ENCODE data around the gene PCDHA8. TPM values are rescaled to one million over a fixed set of nuclear protein-coding genes. Genes with fewer than 3 reads are reported as not detected.
A peak's percentile ranks its signal among the peaks of the same experiment; 100 is the strongest.
"Not testable (repeated sequence)": the region's sequence is repeated elsewhere in the genome, so short reads cannot be mapped to it uniquely, and the experiment has no call there.

The PCDHA8 gene
- total and polyA plus RNA-seq, 10 of the 15 experiments (the other 5 are each of a cell fraction or from before 2014, with no cell fraction given) = not detected

DNA sequence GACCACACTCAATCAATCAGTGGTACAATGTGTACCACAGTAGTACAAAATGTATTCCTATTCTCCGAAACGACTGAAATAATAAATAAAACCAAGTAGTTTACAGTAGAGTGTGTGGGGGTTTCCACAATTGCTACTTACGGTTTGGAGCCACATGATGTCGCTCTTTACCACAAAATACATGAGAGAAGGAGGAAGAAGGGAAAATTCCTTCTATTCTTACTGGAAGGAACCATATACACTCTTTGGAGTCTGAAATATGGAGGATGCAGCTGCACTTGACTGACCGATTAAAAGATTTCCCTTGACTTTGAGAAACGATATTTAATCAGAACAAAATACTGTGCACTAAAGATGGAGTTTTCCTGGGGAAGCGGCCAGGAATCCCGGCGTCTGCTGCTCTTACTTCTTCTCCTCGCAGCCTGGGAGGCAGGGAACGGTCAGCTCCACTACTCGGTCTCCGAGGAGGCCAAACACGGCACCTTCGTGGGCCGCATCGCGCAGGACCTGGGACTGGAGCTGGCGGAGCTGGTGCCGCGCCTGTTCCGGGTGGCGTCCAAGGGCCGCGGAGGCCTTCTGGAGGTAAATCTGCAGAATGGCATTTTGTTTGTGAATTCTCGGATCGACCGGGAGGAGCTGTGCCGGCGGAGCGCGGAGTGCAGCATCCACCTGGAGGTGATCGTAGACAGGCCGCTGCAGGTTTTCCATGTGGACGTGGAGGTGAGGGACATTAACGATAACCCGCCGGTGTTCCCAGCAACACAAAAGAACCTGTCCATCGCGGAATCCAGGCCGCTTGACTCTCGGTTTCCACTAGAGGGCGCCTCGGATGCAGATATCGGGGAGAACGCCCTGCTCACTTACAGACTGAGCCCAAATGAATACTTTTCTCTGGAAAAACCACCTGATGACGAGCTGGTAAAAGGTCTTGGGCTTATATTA, 33.9 kb upstream of the PCDHA8 start, which contains the start of gene PCDHA4:
Gene PCDHA4 (plus strand): TSS at position 235 of the 942 bp plus-strand sequence.
- ChIA-PET RAD21 (ENCODE audit: unreplicated experiment) (no interaction called here), POLR2A (no interaction called here)

DNA sequence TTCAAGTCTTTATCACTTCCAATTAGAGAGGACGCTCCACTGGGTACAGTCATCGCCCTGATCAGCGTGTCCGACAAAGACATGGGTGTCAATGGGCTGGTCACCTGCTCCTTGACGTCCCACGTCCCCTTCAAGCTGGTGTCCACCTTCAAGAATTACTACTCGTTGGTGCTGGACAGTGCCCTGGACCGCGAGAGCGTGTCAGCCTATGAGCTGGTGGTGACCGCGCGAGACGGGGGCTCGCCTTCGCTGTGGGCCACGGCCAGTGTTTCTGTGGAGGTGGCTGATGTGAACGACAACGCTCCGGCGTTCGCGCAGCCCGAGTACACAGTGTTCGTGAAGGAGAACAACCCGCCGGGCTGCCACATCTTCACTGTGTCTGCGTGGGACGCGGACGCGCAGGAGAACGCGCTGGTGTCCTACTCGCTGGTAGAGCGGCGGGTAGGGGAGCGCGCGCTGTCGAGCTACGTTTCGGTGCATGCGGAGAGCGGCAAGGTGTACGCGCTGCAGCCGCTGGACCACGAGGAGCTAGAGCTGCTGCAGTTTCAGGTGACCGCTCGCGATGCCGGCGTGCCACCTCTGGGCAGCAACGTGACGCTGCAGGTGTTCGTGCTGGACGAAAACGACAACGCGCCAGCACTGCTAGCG, 32.6 kb upstream of the PCDHA8 start:
- POLR2A ChIA-PET = not testable (repeated sequence)

More for the DNA sequence above, 33.9 kb upstream of the PCDHA8 start, which contains the start of gene PCDHA4:
- H3K27ac ChIP-seq (ENCODE audit: control insufficient read depth, insufficient read depth) = no peak within 1 kb of the TSS
- no peak within 1 kb of the TSS for H3K9ac ChIP-seq (ENCODE audit: control insufficient read depth, insufficient read depth, low read length)
- no peak within 1 kb of the TSS for H3K4me2 ChIP-seq (ENCODE audit: control insufficient read depth, insufficient read depth)
- in situ Hi-C loops (cut with MboI) = loop anchor here (25.0 kb wide), 1 partner anchor 755 kb away; no protein-coding TSS in a partner anchor
- FAIRE-seq = no peak
- H3K79me2 ChIP-seq (ENCODE audit: control insufficient read depth, insufficient read depth, low read length) = no peaks in the 10 kb centered on the region
- intact Hi-C loops (cut with micrococcal nuclease; ENCODE audit: unreplicated experiment) = no loop called here
- no peaks in the 10 kb centered on the region for H3K36me3 ChIP-seq (ENCODE audit: control insufficient read depth in 2 of 2, insufficient read depth in 2 of 2, low read length in 1 of 2)
- no peaks in the 10 kb centered on the region for H4K20me1 ChIP-seq (ENCODE audit: control insufficient read depth, insufficient read depth)
- no peaks in the 10 kb centered on the region for H3K27me3 ChIP-seq (replicated peaks in 1 of 2; ENCODE audit: control insufficient read depth in 2 of 2, insufficient read depth in 2 of 2, low read length in 1 of 2)
- BruUV-seq (replicated peaks) = no TSS peak
- no peak for ATAC-seq
- H3K9me3 ChIP-seq (replicated peaks; ENCODE audit: control insufficient read depth, insufficient read depth, low read length) = no peaks in the 10 kb centered on the region; the same call in 2 of the 3 replicates
- 52% methylated on average over 32 of the region's 47 CpGs for WGBS (ENCODE audit: insufficient coverage, insufficient replicate concordance, low lambda C conversion rate, missing lambda C conversion rate)
- H3K4me1 ChIP-seq (ENCODE audit: control insufficient read depth, insufficient read depth, low read length) = no peaks in the 10 kb centered on the region
- TF ChIP-seq POLR2AphosphoS5 (IDR thresholded peaks at IDR 0.05; ENCODE audit: low read length) = no peak
- TF ChIP-seq, protein P1, sequence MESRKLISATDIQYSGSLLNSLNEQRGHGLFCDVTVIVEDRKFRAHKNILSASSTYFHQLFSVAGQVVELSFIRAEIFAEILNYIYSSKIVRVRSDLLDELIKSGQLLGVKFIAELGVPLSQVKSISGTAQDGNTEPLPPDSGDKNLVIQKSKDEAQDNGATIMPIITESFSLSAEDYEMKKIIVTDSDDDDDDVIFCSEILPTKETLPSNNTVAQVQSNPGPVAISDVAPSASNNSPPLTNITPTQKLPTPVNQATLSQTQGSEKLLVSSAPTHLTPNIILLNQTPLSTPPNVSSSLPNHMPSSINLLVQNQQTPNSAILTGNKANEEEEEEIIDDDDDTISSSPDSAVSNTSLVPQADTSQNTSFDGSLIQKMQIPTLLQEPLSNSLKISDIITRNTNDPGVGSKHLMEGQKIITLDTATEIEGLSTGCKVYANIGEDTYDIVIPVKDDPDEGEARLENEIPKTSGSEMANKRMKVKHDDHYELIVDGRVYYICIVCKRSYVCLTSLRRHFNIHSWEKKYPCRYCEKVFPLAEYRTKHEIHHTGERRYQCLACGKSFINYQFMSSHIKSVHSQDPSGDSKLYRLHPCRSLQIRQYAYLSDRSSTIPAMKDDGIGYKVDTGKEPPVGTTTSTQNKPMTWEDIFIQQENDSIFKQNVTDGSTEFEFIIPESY (IDR thresholded peaks at IDR 0.05) = no peak
- TF ChIP-seq CEBPB (IDR thresholded peaks at IDR 0.05; ENCODE audit: borderline replicate concordance in 1 of 2, low read depth in 2 of 2, low read length in 2 of 2) = no peak
- TF ChIP-seq SMAD1 (IDR thresholded peaks at IDR 0.05; ENCODE audit: low read depth, partially characterized antibody) = no peak
- no peak for TF ChIP-seq TAF1 (IDR thresholded peaks at IDR 0.05; ENCODE audit: borderline replicate concordance, low read depth, low read length)
- TF ChIP-seq, protein P2, sequence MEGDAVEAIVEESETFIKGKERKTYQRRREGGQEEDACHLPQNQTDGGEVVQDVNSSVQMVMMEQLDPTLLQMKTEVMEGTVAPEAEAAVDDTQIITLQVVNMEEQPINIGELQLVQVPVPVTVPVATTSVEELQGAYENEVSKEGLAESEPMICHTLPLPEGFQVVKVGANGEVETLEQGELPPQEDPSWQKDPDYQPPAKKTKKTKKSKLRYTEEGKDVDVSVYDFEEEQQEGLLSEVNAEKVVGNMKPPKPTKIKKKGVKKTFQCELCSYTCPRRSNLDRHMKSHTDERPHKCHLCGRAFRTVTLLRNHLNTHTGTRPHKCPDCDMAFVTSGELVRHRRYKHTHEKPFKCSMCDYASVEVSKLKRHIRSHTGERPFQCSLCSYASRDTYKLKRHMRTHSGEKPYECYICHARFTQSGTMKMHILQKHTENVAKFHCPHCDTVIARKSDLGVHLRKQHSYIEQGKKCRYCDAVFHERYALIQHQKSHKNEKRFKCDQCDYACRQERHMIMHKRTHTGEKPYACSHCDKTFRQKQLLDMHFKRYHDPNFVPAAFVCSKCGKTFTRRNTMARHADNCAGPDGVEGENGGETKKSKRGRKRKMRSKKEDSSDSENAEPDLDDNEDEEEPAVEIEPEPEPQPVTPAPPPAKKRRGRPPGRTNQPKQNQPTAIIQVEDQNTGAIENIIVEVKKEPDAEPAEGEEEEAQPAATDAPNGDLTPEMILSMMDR (IDR thresholded peaks at IDR 0.05 in 2 of 3, conservative IDR thresholded peaks at IDR 0.05 in 1 of 3; ENCODE audit: control insufficient read depth in 2 of 3, extremely low read depth in 1 of 3, insufficient read depth in 1 of 3, low read depth in 3 of 3, low read length in 3 of 3) = peak in 2 of 3 experiments; percentile 13 to 15; a peak in 1 of 6 replicates
- ChIA-PET SMC1A (ENCODE audit: uncharacterized antibody, unreplicated experiment) (no interaction called here), CTCF (interaction anchor here (1.4 to 2.0 kb wide), 2 partner anchors 10 to 15 kb away, joined by 3 to 5 read pairs; partner anchors contain the start of gene PCDHA5)
- DNase-seq (ENCODE audit: low read depth, low spot score) = no peak
- H3K4me3 ChIP-seq = no peak within 1 kb of the TSS
- H2AFZ ChIP-seq (ENCODE audit: control insufficient read depth, low read depth, low read length) = no peak within 1 kb of the TSS

More for the DNA sequence above, 32.6 kb upstream of the PCDHA8 start:
- DNase-seq (ENCODE audit: low read depth, low spot score); RAD21 ChIA-PET (ENCODE audit: unreplicated experiment); H3K4me3 ChIP-seq; H3K27ac ChIP-seq (ENCODE audit: control insufficient read depth, insufficient read depth); H3K36me3 ChIP-seq (ENCODE audit: control insufficient read depth in 2 of 2, insufficient read depth in 2 of 2, low read length in 1 of 2); FAIRE-seq; H3K9ac ChIP-seq (ENCODE audit: control insufficient read depth, insufficient read depth, low read length); H2AFZ ChIP-seq (ENCODE audit: control insufficient read depth, low read depth, low read length); BruUV-seq (replicated peaks); H3K27me3 ChIP-seq (replicated peaks in 1 of 2; ENCODE audit: control insufficient read depth in 2 of 2, insufficient read depth in 2 of 2, low read length in 1 of 2); ATAC-seq; H3K79me2 ChIP-seq (ENCODE audit: control insufficient read depth, insufficient read depth, low read length); intact Hi-C loops (cut with micrococcal nuclease; ENCODE audit: unreplicated experiment); H3K9me3 ChIP-seq (replicated peaks; ENCODE audit: control insufficient read depth, insufficient read depth, low read length); SMC1A ChIA-PET (ENCODE audit: uncharacterized antibody, unreplicated experiment); H4K20me1 ChIP-seq (ENCODE audit: control insufficient read depth, insufficient read depth); H3K4me1 ChIP-seq (ENCODE audit: control insufficient read depth, insufficient read depth, low read length); H3K4me2 ChIP-seq (ENCODE audit: control insufficient read depth, insufficient read depth): not testable (repeated sequence)
- 83% methylated on average over 44 of the region's 62 CpGs for WGBS (ENCODE audit: insufficient coverage, insufficient replicate concordance, low lambda C conversion rate, missing lambda C conversion rate)
- CTCF ChIA-PET = interaction anchor here (1.4 kb wide), 1 partner anchor 8 kb away, joined by 3 read pairs; no protein-coding TSS in a partner anchor
- in situ Hi-C loops (cut with MboI) = loop anchor here (25.0 kb wide), 1 partner anchor 754 kb away; no protein-coding TSS in a partner anchor
